Suprapubic skin (tissue), 4 donors: ENCODE data around the gene CENATAC.

Experiments used
- CTCF ChIP-seq, 2 donors: fragments of 200-600 bp in 1 of 2; fragments of 450-650 bp in 1 of 2; sonication (generic) in 1 of 2; IDR thresholded peaks; one replicate each; pipeline ENCODE4 v1.5.1; 2016 to 2019; ENCODE audit warnings: antibody characterized with exemption in 2 of 2, mild to moderate bottlenecking in 1 of 2, moderate library complexity in 1 of 2
- EP300 ChIP-seq: sonication (generic); formaldehyde crosslinking; IDR thresholded peaks from one replicate; pipeline ENCODE4 v1.6.1; 2017; ENCODE audit warnings: antibody characterized with exemption
- POLR2A ChIP-seq, 2 donors: fragments of 450-650 bp; IDR thresholded peaks; one replicate each; pipeline ENCODE4 v1.6.1; 2017; ENCODE audit warnings: antibody characterized with exemption in 2 of 2, mild to moderate bottlenecking in 2 of 2, moderate library complexity in 2 of 2
- POLR2AphosphoS5 ChIP-seq, 3 donors: sonication (generic); formaldehyde crosslinking; IDR thresholded peaks; one replicate each; pipeline ENCODE4 v1.6.1; 2017; ENCODE audit warnings: antibody characterized with exemption in 3 of 3

GRCh38 chr11:118997627-118998387, at the start of gene CENATAC:
- TF ChIP-seq CTCF (IDR thresholded peaks at IDR 0.05) (peak in 1 of 2 donors; percentile 17), POLR2A (IDR thresholded peaks at IDR 0.05) (peak; percentile 43 to 53), POLR2AphosphoS5 (IDR thresholded peaks at IDR 0.05) (peak in 1 of 3 donors; percentile 31), EP300 (no peak)
